Endothelial cell of umbilical vein (primary cell): ENCODE data around the gene BGN. TPM values are rescaled to one million over a fixed set of nuclear protein-coding genes. Genes with fewer than 3 reads are reported as not detected.

Source experiments
- BruUV-seq: library from RNA; stranded (reverse); fragments of 400-500 nt; replicated peaks from 2 replicates; lab custom pipeline; 2021; lab: Mats Ljungman, UMichigan
- CTCF ChIA-PET: fragments of 300-600, 350-600 bp; sonication (Branson Sonifier 250); formaldehyde crosslinking; loops from one replicate; lab custom pipeline; 2021; ENCODE audit warnings: antibody characterized with exemption, inconsistent platforms; lab: Charles Lee
- POLR2A ChIA-PET: fragments of 300-600, 350-600 bp; sonication (Branson Sonifier 250); formaldehyde crosslinking; loops from one replicate; lab custom pipeline; 2021; ENCODE audit warnings: antibody characterized with exemption, inconsistent platforms; lab: Charles Lee
- DNase-seq: peaks from one replicate; pipeline ENCODE4 v3.0.0-alpha.2; 2011; ENCODE audit warnings: low read depth, low spot score
- FAIRE-seq: peaks from 2 replicates; lab custom pipeline; 2011; peaks lifted over from hg19 to GRCh38; lab: Jason Lieb, UNC
- H2AFZ ChIP-seq: 2 replicates; pipeline ENCODE4 v1.6.0; 2012; ENCODE audit warnings: low read depth, low read length, control low read depth, inconsistent platforms
- H3K27ac ChIP-seq: 2 replicates; pipeline ENCODE4 v1.5.1; 2011; ENCODE audit warnings: low read depth, mild to moderate bottlenecking, control low read depth, low read length, moderate library complexity; ENCODE audit not compliant: insufficient read depth
- H3K27me3 ChIP-seq, 2 experiments: 2 replicates each; pipeline versions ENCODE4 v1.6.0 to v1.6.1; 2011; ENCODE audit warnings: low read length in 2 of 2, mixed read lengths in 1 of 2; ENCODE audit not compliant: control insufficient read depth in 2 of 2, insufficient read depth in 2 of 2
- H3K36me3 ChIP-seq, 2 experiments: 2 replicates in 1 of 2; 3 replicates in 1 of 2; pipeline ENCODE4 v1.5.1; 2011; ENCODE audit warnings: low read length in 2 of 2, mild to moderate bottlenecking in 1 of 2, moderate library complexity in 1 of 2; ENCODE audit not compliant: control insufficient read depth in 2 of 2, insufficient read depth in 2 of 2; ENCODE audit errors: extremely low read depth in 1 of 2
- H3K4me1 ChIP-seq: 3 replicates; pipeline ENCODE4 v1.5.1; 2011; ENCODE audit warnings: mild to moderate bottlenecking, low read length; ENCODE audit not compliant: control insufficient read depth, insufficient read depth; ENCODE audit errors: extremely low read depth
- H3K4me2 ChIP-seq: 2 replicates; pipeline ENCODE4 v1.6.1; 2011; ENCODE audit warnings: low read length, control low read depth, mixed read lengths; ENCODE audit not compliant: insufficient read depth
- H3K4me3 ChIP-seq, 3 experiments: fragments of 200-600 bp in 1 of 3; sonication (generic), shearing (Covaris generic) in 1 of 3; replicated peaks in 1 of 3; 2 replicates each; pipeline ENCODE4 v1.5.1; 2011 to 2016; ENCODE audit warnings: control low read depth in 3 of 3, low read length in 3 of 3, mild to moderate bottlenecking in 2 of 3, inconsistent platforms in 1 of 3, low read depth in 1 of 3, moderate library complexity in 1 of 3; ENCODE audit not compliant: insufficient read depth in 1 of 3
- H3K79me2 ChIP-seq: 2 replicates; pipeline ENCODE4 v1.6.0; 2012; ENCODE audit warnings: low read length, inconsistent platforms; ENCODE audit not compliant: control insufficient read depth, insufficient read depth
- H3K9ac ChIP-seq: replicated peaks from 2 replicates; pipeline ENCODE3; 2011; ENCODE audit warnings: low read length, control low read depth; ENCODE audit not compliant: insufficient read depth; ENCODE audit errors: extremely low read depth
- H3K9me1 ChIP-seq: replicated peaks from 3 replicates; pipeline ENCODE4 v1.6.0; 2011; ENCODE audit warnings: mild to moderate bottlenecking, low read length; ENCODE audit not compliant: control insufficient read depth, insufficient read depth; ENCODE audit errors: extremely low read depth
- H3K9me3 ChIP-seq: replicated peaks from 2 replicates; pipeline ENCODE4 v1.5.1; 2012; ENCODE audit warnings: low read length, inconsistent platforms; ENCODE audit not compliant: control insufficient read depth, insufficient read depth
- H4K20me1 ChIP-seq: replicated peaks from 2 replicates; pipeline ENCODE3; 2011; ENCODE audit warnings: mild to moderate bottlenecking, low read length; ENCODE audit not compliant: control insufficient read depth, insufficient read depth; ENCODE audit errors: extremely low read depth
- EZH2 ChIP-seq: IDR thresholded peaks from 2 replicates; pipeline ENCODE4 v1.6.1; 2012; ENCODE audit warnings: borderline replicate concordance, low read depth, mild to moderate bottlenecking, moderate library complexity, low read length, inconsistent platforms; ENCODE audit not compliant: severe bottlenecking
- FOS ChIP-seq: IDR thresholded peaks from 2 replicates; pipeline ENCODE4 v1.6.1; 2011; ENCODE audit warnings: mild to moderate bottlenecking, low read length, moderate library complexity, borderline replicate concordance; ENCODE audit not compliant: insufficient read depth
- GATA2 ChIP-seq: IDR thresholded peaks from 2 replicates; pipeline ENCODE4 v1.7.0; 2011; ENCODE audit warnings: low read depth, mild to moderate bottlenecking, moderate library complexity, mixed read lengths, low read length; ENCODE audit not compliant: insufficient read length, insufficient read depth
- JUN ChIP-seq: IDR thresholded peaks from 2 replicates; pipeline ENCODE4 v1.6.1; 2011; ENCODE audit warnings: borderline replicate concordance, low read depth; ENCODE audit not compliant: insufficient read length, insufficient read depth
- MAX ChIP-seq: IDR thresholded peaks from 2 replicates; pipeline ENCODE4 v1.6.1; 2011; ENCODE audit not compliant: insufficient read depth, insufficient read length
- MYC ChIP-seq: IDR thresholded peaks from one replicate; pipeline ENCODE4 v1.6.1; 2011; ENCODE audit warnings: mild to moderate bottlenecking, low read depth, low read length
- POLR2A ChIP-seq: IDR thresholded peaks from 2 replicates; pipeline ENCODE4 v1.6.1; 2012; ENCODE audit warnings: low read depth, mild to moderate bottlenecking, control low read depth, low read length
- POLR2AphosphoS5 ChIP-seq: IDR thresholded peaks from 2 replicates; pipeline ENCODE4 v1.6.1; 2012; ENCODE audit warnings: low read depth, mild to moderate bottlenecking, control low read depth, low read length, moderate library complexity; ENCODE audit not compliant: insufficient read depth
- dilution Hi-C: fragments of 300-500 bp; cut with MboI; formaldehyde crosslinking; loops from one replicate; pipeline ENCODE4 v1.15.0; 2019; ENCODE audit warnings: low sequenced_read_pairs; ENCODE audit not compliant: extremely low pct_ligation_motif_present
- intact Hi-C: fragments of 100-400 bp; cut with micrococcal nuclease; formaldehyde crosslinking; loops from one replicate; pipeline ENCODE4 v1.10.0; 2022
- polyA plus RNA-seq, 4 experiments: library from polyadenylated mRNA; depleted of rRNA in 3 of 4; stranded (reverse) in 3 of 4; unstranded in 1 of 4; fragments of >200 nt; gene quantifications; 2 replicates each; pipeline versions ENCODE4 v1.2.1 to v1.2.3, GENCODE V29; 2011 to 2012; ENCODE audit warnings: missing spikeins in 1 of 4
- total RNA-seq: library from RNA; stranded (reverse); gene quantifications from 2 replicates; pipeline ENCODE4 v1.2.3, GENCODE V29; 2021
- TF ChIP-seq, protein P1 (sequence below), 2 donors: IDR thresholded peaks; 1 replicate in 1 of 2; 2 replicates in 1 of 2; pipeline ENCODE4 v1.5.1; 2011; ENCODE audit warnings: low read length in 2 of 2, mild to moderate bottlenecking in 2 of 2, moderate library complexity in 2 of 2, control low read depth in 1 of 2, inconsistent platforms in 1 of 2, low read depth in 1 of 2; ENCODE audit not compliant: insufficient read depth in 1 of 2; ENCODE audit errors: extremely low read depth in 1 of 2

Gene BGN
- total and polyA plus RNA-seq, 2 donors (not counting 3 experiments of a cell fraction or from before 2014, with no cell fraction given), result 479 to 879 TPM

DNA sequence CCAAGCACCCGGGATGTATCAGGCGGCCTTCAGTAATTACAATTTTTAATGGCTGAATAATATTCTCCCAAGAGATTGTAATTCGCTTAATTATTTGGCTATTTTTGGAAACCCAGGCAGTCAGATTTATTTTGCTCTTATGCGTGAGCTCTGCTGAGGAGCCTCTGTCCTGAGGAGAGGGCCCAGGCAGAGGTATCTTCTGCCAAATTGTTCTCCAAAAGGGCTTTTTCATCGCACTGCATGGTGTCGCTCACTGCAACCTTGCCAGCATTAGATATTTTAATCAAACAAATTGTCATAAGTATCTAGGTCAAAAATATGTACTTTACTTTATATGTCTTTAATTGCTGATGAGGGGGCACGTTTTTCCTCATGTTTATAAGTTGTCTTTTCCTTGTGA is 28.5 kb downstream of the BGN start:
- H3K4me2 ChIP-seq, result no peak overlapping the region
- CTCF ChIA-PET, result no interaction called here
- FAIRE-seq (no peak), DNase-seq (no peak)
- no peaks in the 10 kb centered on the region for H3K9me3 ChIP-seq
- POLR2A ChIA-PET, result no interaction called here
- no peaks in the 10 kb centered on the region for H3K36me3 ChIP-seq
- dilution Hi-C loops (no loop called here), intact Hi-C loops (no loop called here)
- no peak overlapping the region for H3K9ac ChIP-seq
- no peaks in the 10 kb centered on the region for H3K79me2 ChIP-seq
- H3K9me1 ChIP-seq, result no peaks in the 10 kb centered on the region
- no peak overlapping the region for H2AFZ ChIP-seq
- TF ChIP-seq MAX (no peak), EZH2 (no peak), POLR2A (no peak), JUN (no peak), FOS (no peak), MYC (no peak), GATA2 (no peak), POLR2AphosphoS5 (no peak)
- TF ChIP-seq, protein P1, sequence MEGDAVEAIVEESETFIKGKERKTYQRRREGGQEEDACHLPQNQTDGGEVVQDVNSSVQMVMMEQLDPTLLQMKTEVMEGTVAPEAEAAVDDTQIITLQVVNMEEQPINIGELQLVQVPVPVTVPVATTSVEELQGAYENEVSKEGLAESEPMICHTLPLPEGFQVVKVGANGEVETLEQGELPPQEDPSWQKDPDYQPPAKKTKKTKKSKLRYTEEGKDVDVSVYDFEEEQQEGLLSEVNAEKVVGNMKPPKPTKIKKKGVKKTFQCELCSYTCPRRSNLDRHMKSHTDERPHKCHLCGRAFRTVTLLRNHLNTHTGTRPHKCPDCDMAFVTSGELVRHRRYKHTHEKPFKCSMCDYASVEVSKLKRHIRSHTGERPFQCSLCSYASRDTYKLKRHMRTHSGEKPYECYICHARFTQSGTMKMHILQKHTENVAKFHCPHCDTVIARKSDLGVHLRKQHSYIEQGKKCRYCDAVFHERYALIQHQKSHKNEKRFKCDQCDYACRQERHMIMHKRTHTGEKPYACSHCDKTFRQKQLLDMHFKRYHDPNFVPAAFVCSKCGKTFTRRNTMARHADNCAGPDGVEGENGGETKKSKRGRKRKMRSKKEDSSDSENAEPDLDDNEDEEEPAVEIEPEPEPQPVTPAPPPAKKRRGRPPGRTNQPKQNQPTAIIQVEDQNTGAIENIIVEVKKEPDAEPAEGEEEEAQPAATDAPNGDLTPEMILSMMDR (IDR thresholded peaks at IDR 0.05; ENCODE audit: extremely low read depth in 1 of 2, insufficient read depth in 1 of 2, low read depth in 1 of 2, low read length in 2 of 2), result no peak
- H3K27me3 ChIP-seq, result peaks cover 10 to 28% of the 10 kb centered on the region in 2 experiments
- no peaks in the 10 kb centered on the region for H3K4me1 ChIP-seq
- BruUV-seq, result no TSS peak
- no peak overlapping the region for H3K27ac ChIP-seq
- no peak overlapping the region for H3K4me3 ChIP-seq
- no peaks in the 10 kb centered on the region for H4K20me1 ChIP-seq
